Ramos (cell line): ENCODE measurements around the gene FILIP1L.

ENCODE experiments used
- in situ Hi-C: fragments of 300-500 bp; cut with MboI; formaldehyde crosslinking; loops from one replicate; pipeline ENCODE4 v1.14.3; 2022; ENCODE audit warnings: low sequenced_read_pairs; ENCODE audit not compliant: unreplicated experiment

The FILIP1L gene

DNA sequence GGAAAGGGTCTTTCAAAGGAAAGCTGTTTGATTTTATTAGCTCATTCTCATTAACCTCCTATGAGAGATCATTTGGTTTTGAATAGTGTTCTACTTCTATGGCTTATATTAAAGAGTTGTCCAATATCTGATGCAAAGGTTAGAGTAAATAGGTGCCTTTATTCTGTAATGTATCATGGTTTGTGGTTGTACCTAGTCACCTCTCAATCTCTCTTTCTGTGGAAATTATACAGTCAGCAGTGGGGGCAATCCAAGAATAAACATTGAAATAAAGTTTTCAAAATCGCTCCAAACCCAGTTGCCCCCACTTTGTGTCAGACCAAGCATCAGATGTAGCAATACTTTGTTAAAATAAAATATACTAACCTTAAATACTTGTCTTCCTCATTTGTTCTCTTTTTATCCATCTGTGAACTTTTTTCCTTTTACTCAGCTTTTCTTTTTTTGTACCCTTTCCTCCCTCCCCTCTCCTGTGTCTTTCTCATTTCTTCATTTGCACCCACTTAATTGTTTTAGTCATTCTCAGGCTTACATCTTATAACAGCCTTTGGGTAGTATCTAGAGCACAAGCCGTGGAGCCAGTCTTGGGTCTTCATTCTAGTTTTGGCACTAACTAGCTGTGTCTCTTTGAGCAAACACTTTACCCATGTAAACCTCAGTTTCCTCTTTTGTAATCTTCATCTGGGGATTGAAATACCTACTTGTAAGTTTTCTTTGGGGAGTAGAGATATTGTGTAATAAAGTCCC lies 279.9 kb downstream of the FILIP1L start:
- in situ Hi-C loops, result loop anchor here (10.0 kb wide), 1 partner anchor 420 kb away; no protein-coding TSS in a partner anchor

DNA sequence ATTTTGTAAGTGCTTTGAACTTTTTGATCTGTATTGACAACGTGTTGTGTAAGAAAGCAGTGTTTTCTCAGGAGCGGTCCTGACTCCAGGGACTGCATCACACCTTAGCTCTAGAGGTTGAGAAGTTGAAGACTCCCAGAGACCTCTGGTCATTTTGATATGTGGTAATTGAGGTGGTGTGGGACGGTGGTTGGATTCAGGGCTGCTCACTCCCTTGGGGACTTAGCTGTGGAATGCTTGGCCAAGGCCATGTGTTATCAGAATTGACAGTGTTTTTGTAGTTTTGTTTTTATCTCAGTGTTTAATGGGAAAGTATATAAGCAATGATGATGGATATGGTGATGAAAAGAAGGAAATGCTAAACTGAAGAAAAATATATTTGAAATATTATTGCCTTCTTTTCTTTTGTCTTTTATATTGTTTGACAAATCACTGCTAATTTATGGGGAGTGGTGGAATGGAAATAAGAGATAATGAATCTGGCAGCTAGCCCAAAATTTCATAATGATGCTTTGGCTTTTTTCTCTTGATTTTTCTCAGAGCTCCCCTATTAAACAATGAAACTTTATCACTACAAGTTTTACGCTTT lies 280.6 kb downstream of the FILIP1L start:
- in situ Hi-C loops, result loop anchor here (10.0 kb wide), 1 partner anchor 421 kb away; no protein-coding TSS in a partner anchor

- in situ Hi-C loops, result loop anchor here (10.0 kb wide), 2 partner anchors 425 to 765 kb away; no protein-coding TSS in a partner anchor
Observed at GRCh38 chr3:99829844-99830243, 284.5 kb downstream of the FILIP1L start.

DNA sequence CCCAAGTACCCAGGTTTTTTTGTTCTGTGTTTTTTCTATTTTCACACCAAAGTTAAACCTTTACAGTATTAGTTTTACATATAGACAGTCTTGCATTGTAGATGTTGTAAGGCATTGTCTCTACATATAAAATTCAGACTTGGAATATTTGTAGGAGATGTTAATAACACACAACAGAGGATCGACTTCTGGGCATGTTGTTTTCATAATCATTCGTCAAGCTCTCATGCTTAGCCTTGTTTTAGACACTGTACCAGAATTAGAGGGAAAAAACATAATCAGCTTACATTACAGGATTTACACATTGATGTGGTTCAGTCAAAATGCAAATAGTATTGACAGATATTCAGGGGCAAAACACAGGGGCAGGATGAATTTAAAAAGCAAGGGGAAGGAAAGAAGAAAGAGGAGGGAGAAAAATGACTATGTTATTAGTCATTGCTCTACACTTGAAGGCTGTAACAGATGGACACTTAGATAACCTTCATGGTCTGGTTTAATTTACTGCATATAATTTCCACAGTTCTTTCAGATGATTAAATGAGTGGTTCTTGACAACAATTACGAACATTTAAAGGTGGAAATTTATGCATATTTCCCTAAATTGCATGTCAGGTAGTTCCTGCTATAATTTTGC lies 289.2 kb downstream of the FILIP1L start:
- in situ Hi-C loops, result loop anchor here (10.0 kb wide), 1 partner anchor 770 kb away; no protein-coding TSS in a partner anchor

DNA sequence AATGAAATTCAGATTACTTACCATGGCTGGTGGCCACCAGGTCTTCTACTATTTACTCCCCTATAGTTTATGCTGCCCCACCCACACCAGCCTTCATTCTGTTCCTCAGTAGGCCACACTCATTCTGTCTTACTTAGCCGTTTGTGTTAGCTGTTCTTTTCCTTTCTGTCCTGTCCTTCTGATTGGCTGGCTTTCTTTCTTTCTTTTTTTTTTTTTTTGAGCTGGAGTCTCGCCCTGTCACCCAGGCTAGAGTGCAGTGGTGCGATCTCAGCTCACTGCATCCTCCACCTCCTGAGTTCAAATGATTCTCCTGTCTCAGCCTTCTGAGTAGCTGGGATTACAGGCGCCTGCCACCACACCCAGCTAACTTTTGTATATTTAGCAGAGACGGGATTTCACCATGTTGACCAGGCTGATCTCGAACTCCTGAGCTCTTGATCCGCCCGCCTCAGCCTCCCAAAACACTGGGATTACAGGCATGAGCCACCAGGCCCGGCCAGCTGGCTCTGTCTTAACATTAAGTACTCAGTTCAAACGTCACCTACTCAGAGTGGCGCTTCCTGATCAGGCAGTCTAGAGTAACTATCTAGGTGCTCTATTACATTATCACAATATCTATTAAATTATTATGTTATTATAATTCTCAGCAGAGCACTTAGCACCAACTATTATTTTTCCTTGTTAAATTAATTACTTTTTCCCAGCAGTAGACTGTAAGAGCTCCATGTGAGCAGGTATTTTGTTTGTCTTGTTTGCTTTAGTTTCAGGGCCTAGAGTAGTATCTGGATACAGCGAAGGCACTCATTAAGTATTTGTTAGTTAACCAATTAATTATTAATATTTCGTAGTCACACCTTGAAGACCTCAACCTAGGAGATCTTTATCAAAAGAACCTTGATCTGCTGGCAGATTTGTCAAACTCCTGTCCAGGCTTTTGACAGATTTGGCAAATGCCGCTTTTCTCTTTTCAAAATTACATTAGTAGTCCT lies 290.3 kb downstream of the FILIP1L start:
- in situ Hi-C loops, result loop anchor here (10.0 kb wide), 1 partner anchor 771 kb away; no protein-coding TSS in a partner anchor

DNA sequence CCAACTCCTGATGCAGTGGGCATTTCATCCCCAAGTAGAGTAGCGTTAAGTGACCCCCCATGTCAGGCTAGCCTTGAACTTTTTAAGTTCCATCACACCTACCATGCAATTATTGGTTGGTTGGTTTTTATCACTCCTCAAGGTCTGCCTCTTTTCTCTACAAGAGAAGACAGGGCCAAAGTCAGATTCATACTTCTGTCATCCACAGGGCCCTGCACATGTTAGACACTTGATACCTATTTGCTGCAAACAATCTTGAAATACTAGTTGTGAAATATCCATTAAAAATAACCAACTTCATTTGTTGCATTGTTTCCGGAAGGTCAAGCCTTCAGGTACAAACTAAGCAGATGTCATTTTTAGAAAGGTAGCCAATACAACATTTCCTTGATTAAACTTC lies 295.5 kb downstream of the FILIP1L start:
- in situ Hi-C loops, result no loop called here

DNA sequence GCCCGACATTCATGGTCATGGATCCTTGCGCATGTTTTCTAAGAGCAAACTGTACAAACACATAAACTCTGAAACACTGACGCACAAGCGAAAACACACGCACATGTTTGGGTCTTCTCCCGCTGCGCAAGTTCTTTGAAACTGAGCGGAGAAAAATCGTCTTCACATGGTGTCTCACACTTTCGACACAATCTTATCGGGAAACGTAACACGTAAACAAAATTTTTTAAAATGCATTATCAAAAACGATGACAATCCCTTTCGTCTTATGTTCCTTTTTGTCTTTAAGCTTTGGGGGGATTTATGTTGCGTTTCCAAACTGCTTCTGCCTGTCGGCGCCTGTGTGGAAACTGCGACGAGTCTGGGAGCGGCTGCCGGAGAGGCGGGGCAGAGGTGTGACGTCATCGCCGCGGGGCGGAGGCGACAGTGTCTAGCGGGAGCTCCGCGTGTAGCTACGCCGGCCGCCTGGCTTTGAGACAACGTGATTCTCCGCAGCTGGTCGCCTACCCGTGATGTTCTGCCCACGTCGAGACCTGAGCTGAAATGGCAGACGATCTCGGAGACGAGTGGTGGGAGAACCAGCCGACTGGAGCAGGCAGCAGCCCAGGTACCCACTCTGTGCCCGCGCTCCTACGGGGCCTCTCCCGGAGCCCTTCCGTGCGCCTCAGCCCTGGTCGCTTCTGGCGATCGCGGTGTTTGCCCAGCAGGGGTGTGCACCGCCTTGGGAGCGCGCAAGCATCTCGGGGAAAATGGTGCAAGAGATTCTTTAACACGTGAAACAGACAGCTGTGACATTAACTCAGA lies 296.7 kb downstream of the FILIP1L start, which contains the start of gene CMSS1:
TSS of gene CMSS1 (plus strand) at position 426 of the 804 bp plus-strand sequence.
- in situ Hi-C loops, result no loop called here

DNA sequence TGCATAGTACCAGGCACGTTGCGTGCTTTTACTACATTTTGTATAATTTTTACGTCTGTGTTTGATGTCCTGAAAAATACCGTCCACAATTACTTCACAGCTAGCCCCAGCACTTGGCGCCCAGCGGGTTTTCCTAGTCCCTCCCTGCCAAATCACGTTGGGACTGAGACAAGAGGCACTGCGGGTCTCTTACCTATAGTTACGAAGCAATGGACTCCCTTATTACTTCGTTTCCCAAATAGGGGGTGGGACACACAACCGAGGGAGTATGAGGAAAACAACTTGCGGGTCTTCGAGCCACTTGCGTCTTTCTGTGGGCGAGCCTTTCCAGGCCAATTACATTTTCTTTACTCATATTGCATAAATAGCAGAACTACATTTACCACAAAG lies 297.3 kb downstream of the FILIP1L start:
- in situ Hi-C loops, result no loop called here

- in situ Hi-C loops, result no loop called here
Observed at GRCh38 chr3:99810403-99810802, 303.9 kb downstream of the FILIP1L start.

DNA sequence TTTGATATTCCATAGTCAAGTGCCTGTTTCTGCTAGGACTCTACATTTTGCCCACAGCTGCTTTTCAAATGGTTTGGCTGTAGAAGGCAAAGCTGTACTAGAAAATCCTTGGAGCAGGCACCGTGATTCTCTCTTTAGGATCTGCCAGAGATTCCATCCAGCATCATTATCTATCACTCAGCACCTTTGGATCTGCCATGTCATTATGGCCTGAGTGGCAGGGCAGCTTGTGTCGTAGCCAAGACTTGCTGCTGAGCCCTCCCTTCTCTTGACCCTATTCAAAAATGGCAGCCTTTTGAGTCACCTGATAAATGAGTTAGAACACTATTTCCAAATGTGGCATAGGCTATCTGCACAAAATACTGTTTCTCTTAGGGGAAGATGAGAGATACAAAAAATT lies 304.7 kb downstream of the FILIP1L start:
- in situ Hi-C loops, result no loop called here

- in situ Hi-C loops, result no loop called here
Observed at GRCh38 chr3:99808163-99808794, 306.0 kb downstream of the FILIP1L start.

GRCh38 chr3:99805160-99805559 lies 309.1 kb downstream of the FILIP1L start:
- in situ Hi-C loops, result no loop called here

DNA sequence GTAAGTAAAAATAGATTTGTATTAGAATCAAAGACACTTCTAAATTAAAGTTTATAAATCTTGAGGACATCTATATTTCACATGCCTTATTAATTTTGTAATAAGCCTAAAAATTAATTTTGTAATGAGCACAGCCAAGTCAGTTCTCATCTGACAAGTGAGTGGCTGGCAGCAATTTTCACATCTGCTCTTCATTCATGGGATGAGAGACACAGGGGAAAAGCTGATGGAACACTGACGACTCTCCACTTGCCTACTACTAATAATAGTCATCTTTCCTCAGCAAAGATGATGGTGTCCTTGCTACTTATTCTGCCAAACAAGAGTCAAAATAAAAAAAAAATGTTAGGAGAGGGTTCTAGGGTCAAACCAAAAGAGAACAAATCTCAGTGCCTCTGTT lies 311.0 kb downstream of the FILIP1L start:
- in situ Hi-C loops, result no loop called here

DNA sequence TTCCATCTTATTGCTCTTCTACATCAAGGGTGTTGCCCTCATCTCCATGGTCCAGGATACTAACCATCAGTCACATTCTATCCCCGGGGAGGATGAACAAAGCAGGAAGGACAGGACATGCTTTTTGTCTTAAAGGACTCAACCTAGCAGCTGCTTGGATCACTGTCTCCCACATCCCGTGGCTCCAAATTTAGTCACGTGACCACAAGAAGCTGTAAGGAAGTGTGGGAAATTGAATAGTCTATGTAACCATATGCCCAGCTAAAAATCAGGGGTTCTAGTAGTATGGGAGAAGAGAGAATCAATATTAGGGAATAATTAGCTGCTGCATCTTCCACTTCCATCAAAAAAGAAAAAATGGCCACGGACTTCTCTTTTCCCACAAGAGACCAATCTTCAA lies 314.9 kb downstream of the FILIP1L start:
- in situ Hi-C loops, result no loop called here

GRCh38 chr3:99795573-99795972 lies 318.7 kb downstream of the FILIP1L start:
- in situ Hi-C loops, result no loop called here

DNA sequence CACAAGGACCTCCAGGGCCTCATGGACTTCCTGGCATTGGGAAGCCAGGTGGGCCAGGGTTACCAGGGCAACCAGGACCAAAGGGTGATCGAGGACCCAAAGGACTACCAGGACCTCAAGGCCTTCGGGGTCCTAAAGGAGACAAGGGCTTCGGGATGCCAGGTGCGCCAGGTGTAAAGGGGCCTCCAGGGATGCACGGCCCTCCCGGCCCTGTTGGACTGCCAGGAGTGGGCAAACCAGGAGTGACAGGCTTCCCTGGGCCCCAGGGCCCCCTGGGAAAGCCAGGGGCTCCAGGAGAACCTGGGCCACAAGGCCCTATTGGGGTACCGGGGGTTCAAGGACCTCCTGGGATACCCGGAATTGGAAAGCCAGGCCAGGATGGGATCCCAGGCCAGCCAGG lies 319.8 kb downstream of the FILIP1L start:
- in situ Hi-C loops, result no loop called here

DNA sequence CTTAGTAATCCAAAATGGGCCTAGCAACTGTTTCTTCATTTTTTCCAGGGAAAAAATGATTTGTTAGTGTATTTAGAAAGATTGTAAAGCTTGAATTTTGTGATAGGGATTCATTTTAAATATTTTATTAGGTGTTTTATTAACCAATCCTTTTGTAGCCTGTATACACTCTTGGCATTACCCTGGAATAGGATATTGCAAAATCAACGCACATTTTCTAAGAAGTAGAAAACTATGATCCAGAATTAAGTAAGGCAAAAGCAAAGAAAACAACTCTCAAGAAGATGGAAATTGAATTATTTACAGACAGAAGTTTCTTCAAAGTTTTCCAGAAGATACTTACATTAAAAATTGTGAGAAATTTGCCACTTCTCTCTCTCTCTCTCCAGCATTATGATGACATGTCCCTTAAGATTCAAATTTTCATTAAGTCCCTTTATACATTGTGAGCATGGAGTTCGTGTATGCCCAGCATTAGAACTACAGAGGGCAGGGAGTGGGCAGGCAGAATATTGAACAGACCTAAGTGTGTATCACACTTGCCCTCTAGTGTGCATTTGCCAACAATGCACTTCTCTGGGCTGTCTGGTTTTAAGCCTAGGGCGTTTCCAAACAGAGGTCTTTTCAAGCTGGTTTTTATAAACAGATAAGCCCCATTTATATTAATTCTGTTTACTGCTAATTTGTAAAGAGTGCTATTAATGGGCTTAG lies 325.1 kb downstream of the FILIP1L start:
- in situ Hi-C loops, result no loop called here
